ENCODE measurements around the gene SLC9A9.

- no peak for TF ChIP-seq CTCF (IDR thresholded peaks at IDR 0.05; ENCODE audit: low read depth, low read length, missing input control)
- no peak for TF ChIP-seq REST (IDR thresholded peaks at IDR 0.05)
Measured at GRCh38 chr3:143363276-143363675, 485.0 kb downstream of the SLC9A9 start.
